NB4 (cell line): ENCODE data around the gene MCTP1.

ENCODE experiments used
- CTCF ChIP-seq: IDR thresholded peaks from one replicate; pipeline ENCODE4 v1.5.1; 2012; ENCODE audit warnings: low read depth, low read length
- MAX ChIP-seq: IDR thresholded peaks from 2 replicates; pipeline ENCODE4 v1.6.1; 2011; ENCODE audit warnings: low read depth, low read length
- MYC ChIP-seq: IDR thresholded peaks from 2 replicates; pipeline ENCODE4 v1.6.1; 2011; ENCODE audit warnings: low read depth, low read length
- POLR2A ChIP-seq: IDR thresholded peaks from 2 replicates; pipeline ENCODE4 v1.6.1; 2011; ENCODE audit warnings: mild to moderate bottlenecking; ENCODE audit not compliant: insufficient read length; ENCODE audit errors: extremely low read depth

GRCh38 chr5:95076395-95077185, 208.3 kb downstream of the MCTP1 start:
- no peak for TF ChIP-seq POLR2A
- no peak for TF ChIP-seq CTCF
- no peak for TF ChIP-seq MAX
- TF ChIP-seq MYC = no peak
